ENCODE data around the gene FCGR3B. TPM values are rescaled to one million over a fixed set of nuclear protein-coding genes. Genes with fewer than 3 reads are reported as not detected.

Gene FCGR3B
- total RNA-seq, 1 experiment from 2014 or later: not detected

- no peak for ATAC-seq
- CTCF ChIA-PET: no interaction called here
- Histone ChIP-seq H3K36me3 (ENCODE audit: control insufficient read depth in 1 of 2, insufficient read depth in 2 of 2, low read length in 2 of 2) (no peaks in the 10 kb centered on the region), H2AFZ (ENCODE audit: low read depth, low read length, poor library complexity, severe bottlenecking) (no peak overlapping the region), H3K27ac (ENCODE audit: low read depth, low read length) (no peak overlapping the region), H3K4me1 (ENCODE audit: control insufficient read depth in 1 of 2, insufficient read depth in 2 of 2, low read length in 2 of 2) (no peaks in the 10 kb centered on the region), H3K9ac (ENCODE audit: low read length) (no peak overlapping the region), H4K20me1 (ENCODE audit: insufficient read depth) (no peaks in the 10 kb centered on the region), H3K4me2 (ENCODE audit: low read length) (no peak overlapping the region), H3K27me3 (ENCODE audit: insufficient read depth, low read length) (no peaks in the 10 kb centered on the region), H3K79me2 (ENCODE audit: insufficient read depth, low read length) (no peaks in the 10 kb centered on the region), H3K4me3 (replicated peaks in 1 of 2; ENCODE audit: low read depth in 1 of 2, low read length in 2 of 2) (no peak overlapping the region), H3K9me2 (ENCODE audit: insufficient read depth) (no peaks in the 10 kb centered on the region), H3K9me3 (ENCODE audit: control insufficient read depth in 1 of 2, insufficient read depth in 1 of 2, low read depth in 1 of 2, low read length in 2 of 2) (no peaks in the 10 kb centered on the region)
- no peak for TF ChIP-seq ZNF274 (IDR thresholded peaks at IDR 0.05; ENCODE audit: low read depth, low read length)
- TF ChIP-seq ZFX (IDR thresholded peaks at IDR 0.05): no peak
- TF ChIP-seq EGR1 (IDR thresholded peaks at IDR 0.05; ENCODE audit: low read depth): no peak
- no peak for TF ChIP-seq TCF7L2 (IDR thresholded peaks at IDR 0.05; ENCODE audit: borderline replicate concordance, extremely low read depth, insufficient read depth, insufficient read length)
- TF ChIP-seq SP1 (IDR thresholded peaks at IDR 0.05; ENCODE audit: low read depth): no peak
- no peak for TF ChIP-seq MAX (IDR thresholded peaks at IDR 0.05)
- TF ChIP-seq SRF (IDR thresholded peaks at IDR 0.05; ENCODE audit: low read depth): no peak
- RAD21 ChIA-PET (ENCODE audit: low non-redundant PET in 1 of 2, low total read pairs in 2 of 2, uncharacterized antibody in 2 of 2, unreplicated experiment in 2 of 2): no interaction called here
- no peak for DNase-seq (ENCODE audit: low read depth, low spot score)
- no TSS peak for BruUV-seq (replicated peaks)
- POLR2A ChIA-PET: no interaction called here
- intact Hi-C loops (cut with micrococcal nuclease): no loop called here
Observed at GRCh38 chr1:161678500-161678899, 47.5 kb upstream of the FCGR3B start.

- no peak for DNase-seq (ENCODE audit: low read depth, low spot score)
- no peaks in the 10 kb centered on the region for H3K36me3 ChIP-seq (ENCODE audit: control insufficient read depth in 1 of 2, insufficient read depth in 2 of 2, low read length in 2 of 2)
- no peak overlapping the region for H2AFZ ChIP-seq (ENCODE audit: low read depth, low read length, poor library complexity, severe bottlenecking)
- ChIA-PET CTCF (no interaction called here), POLR2A (no interaction called here), RAD21 (ENCODE audit: low non-redundant PET in 1 of 2, low total read pairs in 2 of 2, uncharacterized antibody in 2 of 2, unreplicated experiment in 2 of 2) (no interaction called here)
- H3K27ac ChIP-seq (ENCODE audit: low read depth, low read length): no peak overlapping the region
- no peak for ATAC-seq
- TF ChIP-seq ELF1 (IDR thresholded peaks at IDR 0.05; ENCODE audit: borderline replicate concordance, low read depth) (no peak), EGR1 (IDR thresholded peaks at IDR 0.05; ENCODE audit: low read depth) (no peak), ZBTB33 (IDR thresholded peaks at IDR 0.05; ENCODE audit: extremely low read depth, insufficient replicate concordance, low read length) (no peak)
- H3K9me3 ChIP-seq (ENCODE audit: control insufficient read depth in 1 of 2, insufficient read depth in 1 of 2, low read depth in 1 of 2, low read length in 2 of 2): no peaks in the 10 kb centered on the region
- no peaks in the 10 kb centered on the region for H3K4me1 ChIP-seq (ENCODE audit: control insufficient read depth in 1 of 2, insufficient read depth in 2 of 2, low read length in 2 of 2)
- H3K27me3 ChIP-seq (ENCODE audit: insufficient read depth, low read length): no peaks in the 10 kb centered on the region
- H3K4me2 ChIP-seq (ENCODE audit: low read length): no peak overlapping the region
- H3K9me2 ChIP-seq (ENCODE audit: insufficient read depth): no peaks in the 10 kb centered on the region
- intact Hi-C loops (cut with micrococcal nuclease): no loop called here
- no peak overlapping the region for H3K9ac ChIP-seq (ENCODE audit: low read length)
- H3K4me3 ChIP-seq (replicated peaks in 1 of 2; ENCODE audit: low read depth in 1 of 2, low read length in 2 of 2): no peak overlapping the region
- BruUV-seq (replicated peaks): no TSS peak
- no peaks in the 10 kb centered on the region for H3K79me2 ChIP-seq (ENCODE audit: insufficient read depth, low read length)
- H4K20me1 ChIP-seq (ENCODE audit: insufficient read depth): no peaks in the 10 kb centered on the region
Observed at GRCh38 chr1:161676958-161677689, 46.1 kb upstream of the FCGR3B start.
